Measurements from ENCODE around the gene FOLR2. TPM values are rescaled to one million over a fixed set of nuclear protein-coding genes. Genes with fewer than 3 reads are reported as not detected.
"Not testable (repeated sequence)": the region's sequence is repeated elsewhere in the genome, so short reads cannot be mapped to it uniquely, and the experiment has no call there.

FOLR2 gene
- total RNA-seq, 1 donor from 2014 or later = not detected

DNA sequence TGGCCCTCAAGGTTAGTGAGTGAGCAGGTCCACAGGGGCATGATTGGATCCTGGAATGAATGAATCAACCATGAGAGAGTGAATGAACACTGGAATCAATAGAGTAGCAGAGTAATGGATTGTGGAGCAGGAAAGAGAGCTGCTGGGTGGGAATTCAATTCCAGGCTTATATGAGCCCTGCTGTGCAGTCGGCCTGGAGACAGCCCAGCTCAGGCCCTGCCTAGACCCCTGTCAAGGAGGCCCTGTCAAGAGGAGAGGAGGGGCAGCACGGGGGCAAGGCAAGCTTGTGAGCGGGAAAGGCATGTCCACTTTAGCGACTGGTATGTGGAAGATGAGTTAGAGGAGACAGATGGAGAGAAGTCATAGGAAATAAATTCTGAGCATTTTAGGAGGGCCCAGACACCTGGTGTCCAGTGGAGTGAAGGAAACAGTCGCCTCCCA lies 25.9 kb upstream of the FOLR2 start:
- Histone ChIP-seq H3K36me3 (ENCODE audit: control insufficient read depth, insufficient read depth, low read length) (no peaks in the 10 kb centered on the region), H3K4me3 (ENCODE audit: low read depth, low read length) (no peak overlapping the region), H3K27me3 (ENCODE audit: control insufficient read depth, insufficient read depth, low read length) (no peaks in the 10 kb centered on the region)
- no peak for FAIRE-seq
- TF ChIP-seq, protein P1, sequence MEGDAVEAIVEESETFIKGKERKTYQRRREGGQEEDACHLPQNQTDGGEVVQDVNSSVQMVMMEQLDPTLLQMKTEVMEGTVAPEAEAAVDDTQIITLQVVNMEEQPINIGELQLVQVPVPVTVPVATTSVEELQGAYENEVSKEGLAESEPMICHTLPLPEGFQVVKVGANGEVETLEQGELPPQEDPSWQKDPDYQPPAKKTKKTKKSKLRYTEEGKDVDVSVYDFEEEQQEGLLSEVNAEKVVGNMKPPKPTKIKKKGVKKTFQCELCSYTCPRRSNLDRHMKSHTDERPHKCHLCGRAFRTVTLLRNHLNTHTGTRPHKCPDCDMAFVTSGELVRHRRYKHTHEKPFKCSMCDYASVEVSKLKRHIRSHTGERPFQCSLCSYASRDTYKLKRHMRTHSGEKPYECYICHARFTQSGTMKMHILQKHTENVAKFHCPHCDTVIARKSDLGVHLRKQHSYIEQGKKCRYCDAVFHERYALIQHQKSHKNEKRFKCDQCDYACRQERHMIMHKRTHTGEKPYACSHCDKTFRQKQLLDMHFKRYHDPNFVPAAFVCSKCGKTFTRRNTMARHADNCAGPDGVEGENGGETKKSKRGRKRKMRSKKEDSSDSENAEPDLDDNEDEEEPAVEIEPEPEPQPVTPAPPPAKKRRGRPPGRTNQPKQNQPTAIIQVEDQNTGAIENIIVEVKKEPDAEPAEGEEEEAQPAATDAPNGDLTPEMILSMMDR (IDR thresholded peaks at IDR 0.05; ENCODE audit: insufficient read depth, low read length, severe bottlenecking) = no peak
- DNase-seq (ENCODE audit: low read depth) = no peak

DNA sequence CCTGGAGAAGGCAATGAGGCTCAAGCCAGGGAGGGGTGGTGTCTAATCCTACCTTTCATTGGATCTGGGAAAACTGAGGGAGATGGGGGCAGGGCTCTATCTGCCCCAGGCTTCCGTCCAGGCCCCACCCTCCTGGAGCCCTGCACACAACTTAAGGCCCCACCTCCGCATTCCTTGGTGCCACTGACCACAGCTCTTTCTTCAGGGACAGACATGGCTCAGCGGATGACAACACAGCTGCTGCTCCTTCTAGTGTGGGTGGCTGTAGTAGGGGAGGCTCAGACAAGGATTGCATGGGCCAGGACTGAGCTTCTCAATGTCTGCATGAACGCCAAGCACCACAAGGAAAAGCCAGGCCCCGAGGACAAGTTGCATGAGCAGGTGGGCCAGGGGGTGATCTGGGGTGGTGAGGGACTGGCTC lies 24.6 kb upstream of the FOLR2 start, which contains the start of gene FOLR1:
TSS of gene FOLR1 (plus strand) at position 180 of the 421 bp plus-strand sequence. CDS start at position 214, 34 bp downstream.
- FAIRE-seq (no peak), DNase-seq (ENCODE audit: low read depth) (peak; percentile 40)
- TF ChIP-seq, protein P1 (IDR thresholded peaks at IDR 0.05; ENCODE audit: insufficient read depth, low read length, severe bottlenecking) = no peak
- Histone ChIP-seq H3K4me3 (ENCODE audit: low read depth, low read length) (no peak within 1 kb of the TSS), H3K36me3 (ENCODE audit: control insufficient read depth, insufficient read depth, low read length) (no peaks in the 10 kb centered on the region), H3K27me3 (ENCODE audit: control insufficient read depth, insufficient read depth, low read length) (no peaks in the 10 kb centered on the region)

DNA sequence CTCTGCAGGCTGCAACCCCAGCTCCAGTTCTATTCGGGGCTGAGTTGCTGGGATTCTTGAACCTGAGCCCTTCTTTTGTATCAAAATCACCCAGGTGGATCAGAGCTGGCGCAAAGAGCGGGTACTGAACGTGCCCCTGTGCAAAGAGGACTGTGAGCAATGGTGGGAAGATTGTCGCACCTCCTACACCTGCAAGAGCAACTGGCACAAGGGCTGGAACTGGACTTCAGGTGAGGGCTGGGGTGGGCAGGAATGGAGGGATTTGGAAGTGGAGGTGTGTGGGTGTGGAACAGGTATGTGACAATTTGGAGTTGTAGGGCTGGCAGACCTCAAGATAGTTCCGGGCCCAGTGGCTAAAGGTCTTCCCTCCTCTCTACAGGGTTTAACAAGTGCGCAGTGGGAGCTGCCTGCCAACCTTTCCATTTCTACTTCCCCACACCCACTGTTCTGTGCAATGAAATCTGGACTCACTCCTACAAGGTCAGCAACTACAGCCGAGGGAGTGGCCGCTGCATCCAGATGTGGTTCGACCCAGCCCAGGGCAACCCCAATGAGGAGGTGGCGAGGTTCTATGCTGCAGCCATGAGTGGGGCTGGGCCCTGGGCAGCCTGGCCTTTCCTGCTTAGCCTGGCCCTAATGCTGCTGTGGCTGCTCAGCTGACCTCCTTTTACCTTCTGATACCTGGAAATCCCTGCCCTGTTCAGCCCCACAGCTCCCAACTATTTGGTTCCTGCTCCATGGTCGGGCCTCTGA lies 20.9 kb upstream of the FOLR2 start:
- TF ChIP-seq, protein P1 (IDR thresholded peaks at IDR 0.05; ENCODE audit: insufficient read depth, low read length, severe bottlenecking) = no peak
- FAIRE-seq (no peak), DNase-seq (ENCODE audit: low read depth) (no peak)
- Histone ChIP-seq H3K36me3 (ENCODE audit: control insufficient read depth, insufficient read depth, low read length) (no peaks in the 10 kb centered on the region), H3K27me3 (ENCODE audit: control insufficient read depth, insufficient read depth, low read length) (no peaks in the 10 kb centered on the region), H3K4me3 (ENCODE audit: low read depth, low read length) (no peak overlapping the region)

DNA sequence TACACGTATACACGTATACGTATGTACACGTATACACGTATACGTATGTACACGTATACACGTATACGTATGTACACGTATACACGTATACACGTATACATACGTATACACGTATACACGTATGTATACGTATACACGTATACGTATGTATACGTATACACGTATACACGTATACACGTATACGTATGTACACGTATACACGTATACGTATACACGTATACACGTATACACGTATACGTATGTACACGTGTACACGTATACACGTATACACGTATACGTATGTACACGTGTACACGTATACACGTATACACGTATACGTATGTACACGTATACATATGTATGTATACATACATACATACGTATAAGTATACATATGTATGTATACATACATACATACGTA lies 15.1 kb upstream of the FOLR2 start:
- H3K27me3 ChIP-seq (ENCODE audit: control insufficient read depth, insufficient read depth, low read length); H3K36me3 ChIP-seq (ENCODE audit: control insufficient read depth, insufficient read depth, low read length); H3K4me3 ChIP-seq (ENCODE audit: low read depth, low read length); DNase-seq (ENCODE audit: low read depth): not testable (repeated sequence)
- FAIRE-seq = peak; percentile 55

DNA sequence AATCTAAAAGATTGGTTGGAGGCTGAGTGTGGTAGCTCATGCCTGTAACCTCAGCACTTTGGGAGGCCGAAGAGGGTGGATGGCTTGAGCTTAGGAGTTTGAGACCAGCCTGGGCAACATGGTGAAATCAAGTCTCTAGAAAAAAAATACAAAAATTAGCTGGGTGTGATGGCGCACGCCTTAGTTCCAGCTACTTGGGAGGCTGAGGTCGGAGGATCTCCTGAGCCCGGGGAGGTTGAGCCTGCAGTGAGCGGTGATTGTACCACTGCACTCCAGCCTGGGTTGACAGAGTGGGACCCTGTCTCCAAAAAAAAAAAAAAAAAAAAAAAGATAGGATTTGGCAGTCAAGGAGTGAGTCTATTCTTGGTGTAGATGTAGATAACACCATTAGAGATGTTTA lies 14.0 kb upstream of the FOLR2 start:
- DNase-seq (ENCODE audit: low read depth) (no peak), FAIRE-seq (no peak)
- Histone ChIP-seq H3K27me3 (ENCODE audit: control insufficient read depth, insufficient read depth, low read length) (no peaks in the 10 kb centered on the region), H3K36me3 (ENCODE audit: control insufficient read depth, insufficient read depth, low read length) (no peaks in the 10 kb centered on the region), H3K4me3 (ENCODE audit: low read depth, low read length) (no peak overlapping the region)
- TF ChIP-seq, protein P1 (IDR thresholded peaks at IDR 0.05; ENCODE audit: insufficient read depth, low read length, severe bottlenecking) = no peak

DNA sequence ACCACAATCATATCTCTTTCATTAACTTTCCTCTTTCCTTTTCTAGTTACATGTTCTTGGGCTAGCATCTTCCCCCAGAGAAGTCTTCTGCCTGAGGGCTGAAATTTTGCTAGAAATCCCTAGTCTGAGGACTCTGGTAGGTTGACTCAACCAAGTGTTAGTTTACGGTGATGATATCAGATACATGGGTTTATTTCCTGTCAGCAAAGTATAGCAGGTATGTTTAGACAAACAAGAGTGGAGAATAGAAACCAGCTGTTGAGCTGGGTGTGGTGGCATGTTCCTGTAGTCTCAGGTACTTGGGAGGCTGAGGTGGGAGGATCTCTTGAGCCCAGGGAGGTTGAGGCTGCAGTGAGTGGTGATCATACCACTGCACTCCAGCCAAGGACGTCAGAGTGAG lies 13.4 kb upstream of the FOLR2 start:
- FAIRE-seq = no peak
- Histone ChIP-seq H3K4me3 (ENCODE audit: low read depth, low read length) (no peak overlapping the region), H3K27me3 (ENCODE audit: control insufficient read depth, insufficient read depth, low read length) (no peaks in the 10 kb centered on the region), H3K36me3 (ENCODE audit: control insufficient read depth, insufficient read depth, low read length) (no peaks in the 10 kb centered on the region)
- DNase-seq (ENCODE audit: low read depth) = peak; percentile 55
- TF ChIP-seq, protein P1 (IDR thresholded peaks at IDR 0.05; ENCODE audit: insufficient read depth, low read length, severe bottlenecking) = no peak

Measured in bronchial epithelial cell (primary cell).